Stimulated activated CD4-positive, alpha-beta T cell treated with anti-CD3 and anti-CD28 coated beads, Interleukin-4, amount 100 ng/mL, for 1 hour (primary cell): ENCODE data around the gene DDC.

Experiments used
- DNase-seq: peaks from one replicate; pipeline ENCODE4 v3.0.0-alpha.2; 2020

Gene DDC

DNA sequence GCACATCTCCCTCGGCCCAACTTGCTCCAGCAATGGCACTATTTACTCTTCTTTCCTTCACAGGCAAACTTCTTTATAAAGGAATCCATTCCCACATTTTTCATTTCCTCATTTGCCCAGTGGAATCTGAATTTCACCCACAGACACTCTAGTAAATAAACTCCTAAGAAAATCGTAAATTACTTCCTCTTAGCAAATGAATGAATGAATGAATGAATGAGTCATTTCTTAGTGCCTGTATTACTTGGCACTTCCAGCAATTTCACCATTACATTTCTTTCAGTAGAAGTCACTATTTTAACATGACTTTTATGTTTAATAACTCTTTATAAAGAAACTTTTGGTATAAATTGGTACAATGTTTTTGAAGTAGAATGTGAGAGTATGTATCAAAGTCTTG lies 55.7 kb downstream of the DDC start:
- no peak for DNase-seq

DNA sequence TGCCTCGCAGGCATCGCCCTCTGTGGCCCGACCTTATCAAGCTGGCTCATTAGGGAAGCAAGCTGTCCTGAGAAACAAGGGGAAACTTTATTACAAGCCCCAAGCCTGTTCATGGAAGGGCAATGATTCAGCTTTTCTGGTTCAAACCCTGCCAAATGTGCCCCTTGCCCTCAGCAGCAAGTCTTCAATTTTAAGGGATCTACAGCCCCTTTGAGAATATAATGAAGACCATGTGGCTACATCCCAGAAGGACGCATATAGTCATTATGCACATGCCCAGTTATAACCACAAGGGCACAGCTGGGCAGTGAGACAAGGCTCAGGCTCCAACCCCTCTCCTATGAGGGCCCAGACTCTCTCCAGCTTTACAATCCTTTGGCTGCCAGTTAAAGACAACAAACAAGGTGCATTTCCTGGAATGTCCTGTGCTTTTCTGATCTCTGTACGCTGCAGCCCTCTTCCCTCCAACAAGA lies 56.7 kb downstream of the DDC start:
- no peak for DNase-seq

GRCh38 chr7:50507898-50508470 lies 57.2 kb downstream of the DDC start:
- DNase-seq = no peak

- DNase-seq = no peak
These were observed 59.5 kb downstream of the DDC start for GRCh38 chr7:50505553-50506210.

GRCh38 chr7:50504646-50505546 lies 60.3 kb downstream of the DDC start:
- DNase-seq = no peak

DNA sequence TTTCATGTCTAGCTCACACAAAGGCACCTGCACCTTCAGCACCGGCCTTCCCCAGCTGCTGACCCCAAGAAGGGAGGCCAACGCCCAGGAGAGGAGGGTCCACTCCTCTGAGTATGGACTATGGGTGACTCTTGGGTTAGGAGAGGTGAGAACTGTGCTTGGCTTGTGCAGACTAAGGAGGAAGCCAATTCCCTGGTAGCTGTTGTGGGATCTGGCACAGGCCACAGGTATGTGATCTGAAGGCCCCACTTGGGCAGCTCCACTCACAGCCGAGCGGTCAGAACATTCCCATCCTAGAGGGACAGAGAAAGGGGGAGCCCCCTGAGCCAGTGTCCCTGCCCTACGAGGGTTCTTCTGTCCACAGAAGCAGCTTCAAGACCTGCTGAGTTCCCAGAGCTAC lies 62.3 kb downstream of the DDC start:
- DNase-seq = no peak

DNA sequence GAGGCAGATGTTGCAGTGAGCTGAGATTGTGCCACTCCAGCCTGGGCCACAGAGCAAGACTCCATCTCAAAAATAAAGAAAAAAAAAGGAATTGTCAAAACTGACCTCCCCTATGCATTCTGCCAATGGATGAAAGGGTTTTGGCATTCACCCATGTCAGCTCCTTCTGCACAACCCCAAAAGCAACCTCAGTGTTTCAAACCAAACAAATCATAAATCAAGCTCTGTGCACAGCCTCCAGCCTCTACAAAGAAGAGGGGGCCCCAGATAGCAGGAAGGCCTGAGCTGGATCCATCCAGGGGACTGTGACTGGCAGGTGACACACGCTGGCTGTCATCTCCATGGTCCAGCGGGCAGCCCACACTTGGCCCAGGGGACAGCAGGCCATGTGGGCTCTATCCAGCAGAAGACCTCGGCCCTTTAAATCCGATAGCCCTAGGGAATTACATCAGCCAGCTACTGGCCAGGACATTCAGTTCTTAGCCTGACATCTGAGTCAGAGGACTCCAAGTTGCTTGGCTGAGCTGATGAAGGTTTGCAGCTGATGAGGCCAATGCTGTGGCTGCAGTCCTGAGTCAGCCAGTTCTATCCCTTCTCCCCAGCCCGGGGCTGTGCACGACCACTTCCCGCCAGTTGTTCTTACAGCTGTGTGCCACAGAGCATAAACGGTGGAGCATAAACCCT lies 63.1 kb downstream of the DDC start:
- no peak for DNase-seq

DNA sequence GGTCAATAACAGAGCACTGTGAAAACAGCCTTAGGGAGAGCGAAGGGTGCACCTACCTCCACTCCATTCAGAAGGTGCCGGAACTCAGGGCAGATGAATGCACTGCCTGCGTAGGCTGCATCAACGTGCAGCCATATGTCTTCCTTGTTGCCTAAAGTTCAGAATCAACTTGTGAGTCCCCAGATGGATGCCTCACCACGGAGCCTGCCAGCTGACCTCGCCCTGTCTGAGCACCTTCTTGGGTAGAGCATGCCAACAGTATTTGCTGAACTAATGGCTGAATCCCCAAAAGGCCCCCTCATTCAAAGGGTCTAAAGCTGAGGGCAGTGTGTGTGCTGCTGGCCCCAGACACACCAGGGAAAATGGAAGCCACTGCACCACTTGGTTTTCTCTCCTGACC lies 66.1 kb downstream of the DDC start:
- no peak for DNase-seq

DNA sequence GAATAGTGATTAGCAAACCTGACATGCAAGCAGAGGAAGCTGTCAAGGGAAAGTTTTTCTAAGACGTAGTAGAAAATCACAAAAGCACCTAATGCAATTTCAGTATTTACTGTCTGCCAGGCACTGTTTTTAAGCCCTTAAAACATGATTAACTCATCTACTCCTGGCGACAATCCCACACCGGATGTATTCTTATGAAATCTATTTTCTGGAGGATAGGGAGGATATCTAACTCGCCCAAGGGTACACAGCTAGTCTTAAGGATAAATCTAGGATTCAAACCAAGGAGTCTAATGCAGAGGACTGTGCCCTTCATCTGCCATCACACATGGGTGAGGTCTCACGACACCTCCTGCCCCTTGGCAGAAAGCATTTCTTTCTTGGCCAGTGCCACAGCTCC lies 67.2 kb downstream of the DDC start:
- no peak for DNase-seq

GRCh38 chr7:50497068-50497642 lies 68.0 kb downstream of the DDC start:
- DNase-seq = no peak

DNA sequence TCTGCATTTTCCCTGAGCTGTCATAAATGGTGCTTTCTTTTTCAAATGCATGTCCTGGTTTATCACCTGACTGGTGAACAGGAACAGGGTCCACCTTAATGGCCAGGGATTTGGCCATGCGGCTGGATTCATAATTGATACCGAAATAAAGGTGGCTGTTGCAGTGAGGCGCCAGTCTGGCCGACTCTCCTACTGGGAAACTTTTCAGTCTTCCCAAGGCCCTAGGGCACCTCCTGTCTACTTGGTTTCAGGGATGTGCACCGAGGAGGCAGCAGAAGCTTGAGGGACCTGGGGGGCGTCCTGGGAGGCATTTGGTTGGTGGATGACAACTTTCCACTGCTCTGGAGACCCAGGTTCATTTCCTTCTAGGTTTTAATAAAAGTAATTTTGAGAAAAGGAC lies 68.6 kb downstream of the DDC start:
- no peak for DNase-seq

DNA sequence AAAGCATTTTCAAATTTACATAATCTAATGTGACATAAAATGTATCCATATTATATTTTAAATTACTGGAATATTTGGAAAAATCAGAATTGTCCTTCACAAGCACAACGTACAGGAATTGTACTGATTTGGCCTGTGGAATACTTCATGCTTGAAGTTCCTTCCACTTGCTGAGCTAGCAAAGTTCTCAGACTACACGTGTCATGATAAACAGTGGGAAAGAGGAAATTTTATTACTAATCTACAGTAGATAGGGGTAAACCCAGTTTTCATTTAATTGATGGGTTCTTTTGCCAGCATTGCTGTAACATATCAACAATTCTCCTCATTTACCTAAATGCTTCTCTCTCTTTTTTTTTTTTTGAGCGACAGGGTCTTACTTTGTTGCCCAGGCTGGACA lies 69.5 kb downstream of the DDC start:
- no peak for DNase-seq

DNA sequence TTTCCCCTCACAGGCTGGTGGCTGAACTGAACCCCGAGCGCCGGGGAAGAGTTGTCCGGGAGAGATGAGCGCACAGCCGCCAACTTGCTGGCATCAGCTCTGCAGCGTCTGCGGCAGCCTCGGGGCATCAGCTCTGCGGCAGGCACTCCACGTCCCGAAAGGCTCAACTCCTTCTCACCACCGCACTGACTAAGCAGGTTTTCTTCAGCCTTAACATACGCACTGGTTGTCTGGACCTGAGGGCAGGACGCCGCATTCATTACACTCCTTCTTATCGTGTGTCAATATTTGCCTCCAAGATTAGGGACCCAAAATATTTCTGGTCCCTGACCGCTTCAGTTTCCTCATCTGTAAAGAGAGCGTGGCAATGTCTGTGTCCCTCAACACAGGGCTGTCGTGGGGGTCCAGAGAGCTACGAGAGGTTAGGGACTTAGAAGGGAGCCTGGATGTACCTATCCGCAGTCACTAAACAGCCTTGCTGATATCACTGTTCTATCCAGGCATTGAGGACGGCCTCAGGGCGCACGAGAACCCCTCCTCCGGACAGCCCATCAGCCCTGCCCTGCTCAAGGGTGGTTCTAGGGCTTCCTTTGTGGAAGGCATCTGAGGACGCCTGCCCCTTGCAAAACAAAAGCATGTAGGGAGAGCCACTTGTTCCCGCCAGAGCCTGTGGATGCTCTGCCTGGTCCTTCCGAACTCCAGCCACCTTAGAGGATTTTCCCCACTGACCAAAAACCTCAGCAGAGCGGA lies 72.3 kb downstream of the DDC start:
- no peak for DNase-seq

- no peak for DNase-seq
These were observed 73.3 kb downstream of the DDC start for GRCh38 chr7:50491943-50492342.

DNA sequence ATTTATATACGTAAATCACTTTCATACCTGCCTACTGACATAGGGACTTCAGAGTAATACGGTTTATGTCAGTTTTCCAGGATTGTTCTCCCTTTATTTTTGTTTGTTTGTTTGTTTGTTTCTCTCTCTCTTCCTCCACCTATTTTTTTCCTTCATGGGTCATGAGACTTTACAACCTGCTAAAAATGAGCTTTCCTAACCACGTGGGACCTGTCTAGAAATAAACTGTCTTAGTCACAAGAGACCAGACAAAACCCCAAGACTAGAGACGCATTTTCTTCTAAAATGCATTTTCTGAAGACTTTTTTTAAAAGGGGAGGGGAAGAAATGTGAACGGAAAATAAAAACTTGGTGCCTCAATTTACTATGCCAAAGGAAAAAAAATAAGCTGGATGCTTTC lies 74.0 kb downstream of the DDC start:
- DNase-seq = no peak

DNA sequence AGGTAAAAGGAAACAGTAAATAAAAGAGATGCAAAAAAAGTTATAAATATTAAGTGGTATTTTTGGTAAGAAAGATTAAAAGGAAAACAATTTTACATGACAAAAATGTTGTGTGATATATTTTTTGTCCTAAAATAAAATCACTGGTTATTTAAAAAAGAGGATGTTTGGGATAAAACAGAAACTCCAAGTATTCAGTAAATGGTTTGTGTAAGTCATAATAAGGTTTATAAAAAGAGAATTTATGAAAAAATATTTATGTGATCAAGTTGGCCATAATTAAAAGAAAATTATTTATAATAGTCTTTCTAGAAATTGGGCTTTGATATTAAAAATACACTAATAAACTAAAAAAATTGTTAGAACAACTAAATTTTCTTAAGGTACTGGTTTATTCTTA lies 76.8 kb downstream of the DDC start:
- no peak for DNase-seq

DNA sequence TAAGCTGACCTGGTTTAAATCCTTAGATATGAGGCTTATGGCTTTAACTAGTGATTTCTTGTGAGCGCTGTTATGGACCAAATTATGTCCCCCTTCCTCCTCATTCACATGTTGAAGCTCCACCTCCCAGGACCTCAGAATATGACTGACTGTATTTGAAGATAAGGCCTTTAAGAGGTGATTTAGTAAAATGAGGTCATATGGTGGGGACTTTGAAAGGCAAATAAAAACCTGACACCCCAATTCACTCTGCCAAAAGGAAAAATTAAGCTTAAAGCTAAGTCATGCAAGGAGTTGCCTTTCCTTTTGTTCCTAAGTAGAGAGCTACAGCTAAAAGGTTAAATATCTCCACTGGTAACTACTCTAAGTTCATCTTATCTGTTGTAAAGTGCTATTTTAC lies 78.7 kb downstream of the DDC start:
- no peak for DNase-seq

- no peak for DNase-seq
These were observed 83.3 kb downstream of the DDC start for GRCh38 chr7:50481867-50482266.

- DNase-seq = no peak
These were observed 84.4 kb downstream of the DDC start for GRCh38 chr7:50480797-50481196.

GRCh38 chr7:50479743-50480517 lies 85.3 kb downstream of the DDC start:
- no peak for DNase-seq

DNA sequence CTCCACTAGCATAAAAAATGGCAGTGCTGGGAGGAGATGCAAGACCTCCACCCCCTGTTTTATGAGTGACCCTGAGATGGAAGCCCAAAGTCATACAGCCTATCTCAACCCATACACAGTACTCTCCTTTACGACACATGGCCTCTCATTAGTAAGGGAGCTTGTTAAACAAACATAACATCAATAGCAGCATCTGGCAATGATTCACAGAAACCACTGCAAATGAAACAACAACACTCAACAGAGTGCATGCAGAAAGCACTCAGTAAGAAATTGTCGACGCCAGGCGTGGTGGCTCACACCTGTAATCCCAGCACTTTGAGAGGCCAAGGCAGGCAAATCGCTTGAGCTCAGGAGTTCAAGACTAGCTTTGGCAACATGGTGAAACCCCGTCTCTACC lies 87.6 kb downstream of the DDC start:
- DNase-seq = no peak
